ENCODE data around the gene LMO7. TPM values are rescaled to one million over a fixed set of nuclear protein-coding genes. Genes with fewer than 3 reads are reported as not detected.
A peak's percentile ranks its signal among the peaks of the same experiment; 100 is the strongest.

LMO7 gene
- total and polyA plus RNA-seq, 2 of the 4 experiments (the other 2 are of a cell fraction) = 266 to 367 TPM

- Histone ChIP-seq H3K18ac (ENCODE audit: low read depth, low read length) (no peak overlapping the region), H4K20me1 (ENCODE audit: insufficient read depth, low read length) (peaks cover 11% of the 10 kb centered on the region; the same call in 1 of the 2 replicates), H2BK15ac (ENCODE audit: low read depth, low read length) (no peak overlapping the region), H2BK20ac (ENCODE audit: low read depth, low read length) (no peak overlapping the region), H3K36me3 (ENCODE audit: control insufficient read depth, insufficient read depth, low read length) (peaks cover 33% of the 10 kb centered on the region), H2AK9ac (replicated peaks; ENCODE audit: low read depth, low read length, poor library complexity) (no peak overlapping the region), H4K8ac (ENCODE audit: low read depth in 2 of 2, low read length in 2 of 2) (no peak overlapping the region), H2BK120ac (ENCODE audit: low read depth, low read length) (no peak overlapping the region), H3K9me3 (ENCODE audit: control insufficient read depth, insufficient read depth, low read length) (no peaks in the 10 kb centered on the region), H4K5ac (ENCODE audit: low read depth, low read length) (peak overlapping the region; percentile 58; the same call in 1 of the 2 replicates), H4K91ac (ENCODE audit: insufficient read depth, low read depth, low read length) (no peak overlapping the region), H3K23ac (ENCODE audit: low read depth, low read length) (no peak overlapping the region), H3K9ac (ENCODE audit: low read depth, low read length) (no peak overlapping the region), H3K4me2 (ENCODE audit: low read depth, low read length) (no peak overlapping the region), H3K4me1 (ENCODE audit: control insufficient read depth, insufficient read depth, low read length) (no peaks in the 10 kb centered on the region), H3K4me3 (ENCODE audit: insufficient read depth, low read depth, low read length) (no peak overlapping the region), H3K79me1 (ENCODE audit: low read depth in 1 of 2, low read length in 2 of 2) (peaks cover 31 to 56% of the 10 kb centered on the region in 2 experiments), H3K4ac (ENCODE audit: low read depth, low read length) (no peak overlapping the region), H3K14ac (replicated peaks; ENCODE audit: low read depth, low read length) (no peak overlapping the region), H3K56ac (ENCODE audit: extremely low read depth, insufficient read depth, low read length) (no peak overlapping the region), H3K27ac (ENCODE audit: insufficient read depth, low read length) (no peak overlapping the region), H2AFZ (replicated peaks; ENCODE audit: low read length, poor library complexity) (no peak overlapping the region), H3K9me1 (ENCODE audit: insufficient read depth, low read length) (peaks cover 4% of the 10 kb centered on the region; the same call in 1 of the 2 replicates), H3K27me3 (ENCODE audit: control insufficient read depth, insufficient read depth, low read length) (no peaks in the 10 kb centered on the region), H2BK5ac (ENCODE audit: low read depth, low read length, poor library complexity, severe bottlenecking) (peak overlapping the region; percentile 23), H2AK5ac (ENCODE audit: low read depth, low read length) (no peak overlapping the region)
- no TSS peak for BruUV-seq (replicated peaks)
- WGBS, 2 experiments (ENCODE audit: extremely low coverage in 2 of 2, insufficient read length in 1 of 2) = 93% methylated on average over 2 of the region's 6 CpGs; no CpG with 5 or more reads in 1 of the 2 experiments
- in situ Hi-C loops (cut with MboI; ENCODE audit: low sequenced_read_pairs) = no loop called here
- dilution Hi-C loops (cut with HindIII; ENCODE audit: low sequenced_read_pairs, unreplicated experiment) = no loop called here
- ChIA-PET CTCF (no interaction called here), POLR2A (ENCODE audit: unreplicated experiment) (interaction anchor here (0.6 kb wide), 1 partner anchor 27 kb away, joined by 3 read pairs; no protein-coding TSS in a partner anchor)
- ATAC-seq (ENCODE audit: low read depth) (no peak), DNase-seq (no peak)
- no peak for TF ChIP-seq RCOR1 (IDR thresholded peaks at IDR 0.05; ENCODE audit: insufficient replicate concordance, low read length)
- TF ChIP-seq BHLHE40 (IDR thresholded peaks at IDR 0.05; ENCODE audit: low read depth, low read length) = no peak
- no peak for TF ChIP-seq POLR2A (IDR thresholded peaks at IDR 0.05; ENCODE audit: low read depth, low read length)
- no peak for TF ChIP-seq NFE2L2 (IDR thresholded peaks at IDR 0.05; ENCODE audit: low read depth, low read length)
- no peak for TF ChIP-seq RAD21 (IDR thresholded peaks at IDR 0.05; ENCODE audit: low read length)
- no peak for TF ChIP-seq CHD1 (IDR thresholded peaks at IDR 0.05; ENCODE audit: low read depth, low read length)
- no peak for TF ChIP-seq FOS (IDR thresholded peaks at IDR 0.05; ENCODE audit: low read depth, low read length)
- no peak for TF ChIP-seq USF2 (IDR thresholded peaks at IDR 0.05; ENCODE audit: low read depth, low read length)
- TF ChIP-seq, protein P1, sequence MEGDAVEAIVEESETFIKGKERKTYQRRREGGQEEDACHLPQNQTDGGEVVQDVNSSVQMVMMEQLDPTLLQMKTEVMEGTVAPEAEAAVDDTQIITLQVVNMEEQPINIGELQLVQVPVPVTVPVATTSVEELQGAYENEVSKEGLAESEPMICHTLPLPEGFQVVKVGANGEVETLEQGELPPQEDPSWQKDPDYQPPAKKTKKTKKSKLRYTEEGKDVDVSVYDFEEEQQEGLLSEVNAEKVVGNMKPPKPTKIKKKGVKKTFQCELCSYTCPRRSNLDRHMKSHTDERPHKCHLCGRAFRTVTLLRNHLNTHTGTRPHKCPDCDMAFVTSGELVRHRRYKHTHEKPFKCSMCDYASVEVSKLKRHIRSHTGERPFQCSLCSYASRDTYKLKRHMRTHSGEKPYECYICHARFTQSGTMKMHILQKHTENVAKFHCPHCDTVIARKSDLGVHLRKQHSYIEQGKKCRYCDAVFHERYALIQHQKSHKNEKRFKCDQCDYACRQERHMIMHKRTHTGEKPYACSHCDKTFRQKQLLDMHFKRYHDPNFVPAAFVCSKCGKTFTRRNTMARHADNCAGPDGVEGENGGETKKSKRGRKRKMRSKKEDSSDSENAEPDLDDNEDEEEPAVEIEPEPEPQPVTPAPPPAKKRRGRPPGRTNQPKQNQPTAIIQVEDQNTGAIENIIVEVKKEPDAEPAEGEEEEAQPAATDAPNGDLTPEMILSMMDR (conservative IDR thresholded peaks at IDR 0.05; ENCODE audit: low read depth, low read length) = no peak
- TF ChIP-seq MAFK (IDR thresholded peaks at IDR 0.05; ENCODE audit: low read depth, low read length) = no peak
- intact Hi-C loops (cut with micrococcal nuclease) = loop anchor here (10.0 kb wide), 2 partner anchors 144 to 274 kb away; no protein-coding TSS in a partner anchor
Measured at GRCh38 chr13:75838366-75839005, 202.4 kb downstream of the LMO7 start.
